H9 (cell line): ENCODE results near the gene WHRN. TPM values are rescaled to one million over a fixed set of nuclear protein-coding genes. Genes with fewer than 3 reads are reported as not detected.

Source experiments
- DNase-seq: peaks from one replicate; pipeline ENCODE4 v3.0.0-alpha.2; 2017
- H2AFZ ChIP-seq: one replicate; pipeline ENCODE4 v1.6.1; 2013; ENCODE audit warnings: mild to moderate bottlenecking, low read length, control low read depth, moderate library complexity
- H2AK5ac ChIP-seq: 2 replicates; pipeline ENCODE4 v1.6.1; 2013; ENCODE audit warnings: low read length, control low read depth, mixed read lengths; ENCODE audit not compliant: insufficient read length
- H2BK120ac ChIP-seq: one replicate; pipeline ENCODE4 v1.6.1; 2013; ENCODE audit warnings: low read depth, mild to moderate bottlenecking, low read length, control low read depth, inconsistent platforms; ENCODE audit not compliant: poor library complexity, severe bottlenecking
- H2BK12ac ChIP-seq: 2 replicates; pipeline ENCODE4 v1.6.1; 2013; ENCODE audit warnings: low read length, control low read depth, mixed read lengths, low read depth; ENCODE audit not compliant: insufficient read length
- H2BK15ac ChIP-seq: 2 replicates; pipeline ENCODE4 v1.6.1; 2013; ENCODE audit warnings: low read depth, low read length, control low read depth
- H2BK20ac ChIP-seq: one replicate; pipeline ENCODE4 v1.6.1; 2013; ENCODE audit warnings: low read depth, mild to moderate bottlenecking, low read length, control low read depth, inconsistent platforms; ENCODE audit not compliant: poor library complexity, severe bottlenecking
- H2BK5ac ChIP-seq: 2 replicates; pipeline ENCODE4 v1.6.1; 2013; ENCODE audit warnings: low read length, control low read depth, mixed read lengths; ENCODE audit not compliant: insufficient read length
- H3K14ac ChIP-seq: 2 replicates; pipeline ENCODE4 v1.6.1; 2013; ENCODE audit warnings: low read length, control low read depth; ENCODE audit not compliant: insufficient read depth
- H3K18ac ChIP-seq: 2 replicates; pipeline ENCODE4 v1.6.1; 2013; ENCODE audit warnings: low read depth, mild to moderate bottlenecking, mixed read lengths, low read length, control low read depth; ENCODE audit not compliant: insufficient read length
- H3K23ac ChIP-seq: 2 replicates; pipeline ENCODE4 v1.6.1; 2013; ENCODE audit warnings: low read length, control low read depth, mixed read lengths, low read depth; ENCODE audit not compliant: insufficient read length
- H3K23me2 ChIP-seq: 2 replicates; pipeline ENCODE4 v1.6.1; 2013; ENCODE audit warnings: low read depth, mild to moderate bottlenecking, mixed read lengths, low read length, control low read depth; ENCODE audit not compliant: insufficient read length, poor library complexity, severe bottlenecking
- H3K27ac ChIP-seq: 2 replicates; pipeline ENCODE4 v1.5.1; 2013; ENCODE audit warnings: low read length, control low read depth, mixed read lengths, low read depth; ENCODE audit not compliant: insufficient read length
- H3K27me3 ChIP-seq: 2 replicates; pipeline ENCODE4 v1.6.1; 2013; ENCODE audit warnings: low read length, control low read depth, inconsistent platforms; ENCODE audit not compliant: insufficient read depth
- H3K4ac ChIP-seq: 2 replicates; pipeline ENCODE4 v1.6.1; 2013; ENCODE audit warnings: low read depth, mild to moderate bottlenecking, control low read depth, inconsistent platforms, low read length, moderate library complexity
- H3K4me1 ChIP-seq: 2 replicates; pipeline ENCODE4 v1.6.1; 2013; ENCODE audit warnings: low read length, control low read depth, inconsistent platforms; ENCODE audit not compliant: insufficient read depth
- H3K4me2 ChIP-seq: 2 replicates; pipeline ENCODE4 v1.6.1; 2013; ENCODE audit warnings: low read length, control low read depth, mixed read lengths; ENCODE audit not compliant: insufficient read length, insufficient read depth
- H3K56ac ChIP-seq: 2 replicates; pipeline ENCODE4 v1.6.1; 2013; ENCODE audit warnings: low read depth, mild to moderate bottlenecking, mixed read lengths, low read length, control low read depth; ENCODE audit not compliant: insufficient read length
- H3K79me1 ChIP-seq: 2 replicates; pipeline ENCODE4 v1.6.1; 2013; ENCODE audit warnings: low read depth, mild to moderate bottlenecking, moderate library complexity, low read length, control low read depth, inconsistent platforms; ENCODE audit not compliant: insufficient read depth, poor library complexity, severe bottlenecking
- H3K79me2 ChIP-seq: 2 replicates; pipeline ENCODE4 v1.6.1; 2013; ENCODE audit warnings: low read length, control low read depth, inconsistent platforms; ENCODE audit not compliant: insufficient read depth
- H3K9ac ChIP-seq: 2 replicates; pipeline ENCODE4 v1.6.1; 2013; ENCODE audit warnings: low read length, control low read depth, mixed read lengths; ENCODE audit not compliant: insufficient read length; ENCODE audit errors: extremely low read depth
- H3K9me3 ChIP-seq: one replicate; pipeline ENCODE4 v1.6.1; 2013; ENCODE audit warnings: low read depth, low read length, inconsistent platforms; ENCODE audit not compliant: control insufficient read depth
- H3T11ph ChIP-seq: one replicate; pipeline ENCODE4 v1.6.1; 2013; ENCODE audit warnings: mild to moderate bottlenecking, low read length, control low read depth, inconsistent platforms
- H4K20me1 ChIP-seq: one replicate; pipeline ENCODE4 v1.6.1; 2013; ENCODE audit not compliant: control insufficient read depth, insufficient read length, insufficient read depth
- H4K5ac ChIP-seq: 2 replicates; pipeline ENCODE4 v1.6.1; 2013; ENCODE audit warnings: low read depth, mild to moderate bottlenecking, mixed read lengths, low read length, control low read depth; ENCODE audit not compliant: insufficient read length
- H4K8ac ChIP-seq: replicated peaks from 2 replicates; pipeline ENCODE4 v1.6.1; 2013; ENCODE audit warnings: low read length, control low read depth, mixed read lengths, low read depth; ENCODE audit not compliant: insufficient read length
- H4K91ac ChIP-seq: 2 replicates; pipeline ENCODE4 v1.6.1; 2013; ENCODE audit warnings: low read depth, mild to moderate bottlenecking, moderate library complexity, mixed read lengths, low read length, control low read depth; ENCODE audit not compliant: insufficient read length
- H3K27ac Mint-ChIP-seq, 3 experiments: 2 replicates in 2 of 3; 3 replicates in 1 of 3; pipeline ENCODE4 v1.8.0; 2020 to 2021; ENCODE audit warnings: mixed read lengths in 3 of 3, mild to moderate bottlenecking in 1 of 3, moderate library complexity in 1 of 3
- H3K27me3 Mint-ChIP-seq: 2 replicates; pipeline ENCODE4 v1.8.0; 2021; ENCODE audit warnings: low read depth, mild to moderate bottlenecking, moderate library complexity, mixed read lengths
- H3K36me3 Mint-ChIP-seq, 3 experiments: 2 replicates in 2 of 3; 3 replicates in 1 of 3; pipeline ENCODE4 v1.8.0; 2020 to 2021; ENCODE audit warnings: low read depth in 3 of 3, mixed read lengths in 3 of 3; ENCODE audit not compliant: insufficient read depth in 1 of 3
- H3K4me1 Mint-ChIP-seq, 2 experiments: 2 replicates each; pipeline ENCODE4 v1.8.0; 2020; ENCODE audit warnings: mixed read lengths in 2 of 2
- H3K4me3 Mint-ChIP-seq, 2 experiments: 2 replicates in 1 of 2; 3 replicates in 1 of 2; pipeline ENCODE4 v1.8.0; 2020 to 2021; ENCODE audit warnings: mild to moderate bottlenecking in 2 of 2, mixed read lengths in 2 of 2, moderate library complexity in 1 of 2
- H3K9me3 Mint-ChIP-seq, 2 experiments: 2 replicates in 1 of 2; 3 replicates in 1 of 2; pipeline ENCODE4 v1.8.0; 2020; ENCODE audit warnings: mild to moderate bottlenecking in 2 of 2, mixed read lengths in 2 of 2, moderate library complexity in 1 of 2
- WGBS: extraction: QIAGEN DNeasy Blood & Tissue Kit; methylation state at CpG from one replicate; pipeline ENCODE4 v1.1.7; 2013; ENCODE audit warnings: missing lambda C conversion rate, low lambda C conversion rate, mixed read lengths; ENCODE audit not compliant: insufficient read length; ENCODE audit errors: extremely low coverage; 5-methylcytosine and 5-hydroxymethylcytosine counted together
- total RNA-seq: library from RNA; stranded (reverse); gene quantifications from 2 replicates; pipeline ENCODE4 v1.2.1, GENCODE V29; 2021
- TF ChIP-seq, protein P1 (sequence below): fragments of 200-600 bp; sonication (generic); conservative IDR thresholded peaks from 3 replicates; pipeline ENCODE4 v1.8.0; 2021; ENCODE audit warnings: antibody characterized with exemption, mild to moderate bottlenecking

WHRN gene
- total RNA-seq, 1 experiment from 2014 or later: 2.2 TPM

DNA sequence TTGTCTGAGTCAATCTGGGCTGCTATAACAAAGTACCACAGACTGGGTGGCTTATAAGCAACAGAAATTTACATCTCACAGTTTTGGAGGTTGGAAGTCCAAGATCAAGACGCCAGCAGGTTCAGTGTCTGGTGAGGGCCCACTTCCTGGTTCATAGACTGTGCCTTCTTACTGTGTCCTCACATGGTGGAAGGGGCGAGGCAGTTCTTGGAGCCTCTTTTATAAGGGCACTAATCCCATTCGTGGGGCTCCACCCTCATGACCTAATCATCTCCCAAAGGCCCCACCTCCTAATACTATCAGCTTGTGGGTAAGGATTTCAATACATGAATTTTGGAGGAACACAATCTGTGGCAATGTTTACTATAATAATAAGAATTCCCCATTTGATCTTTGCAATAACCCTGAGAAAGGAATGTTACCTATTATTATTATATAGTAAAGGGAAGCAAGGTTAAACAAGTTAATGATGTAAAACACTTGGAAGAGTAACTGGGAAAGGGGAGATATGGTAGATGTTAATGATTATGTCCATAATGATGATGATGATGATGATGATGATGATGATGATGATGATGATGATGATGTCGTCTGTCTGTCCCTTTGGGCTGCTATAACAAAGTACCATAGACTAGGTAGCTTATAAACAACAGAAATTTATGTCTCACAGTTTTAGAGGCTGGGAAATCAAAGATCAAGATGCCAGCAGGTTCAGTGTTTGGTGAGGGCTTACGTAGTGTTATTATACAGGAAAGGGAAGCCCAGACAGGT lies 40.8 kb downstream of the WHRN start:
- H3K36me3 Mint-ChIP-seq: peaks cover 0 to 2% (median 0%) of the 10 kb centered on the region in 3 experiments; a peak in 3 of 7 replicates
- H3K23me2 ChIP-seq: no peaks in the 10 kb centered on the region
- no peak overlapping the region for H3K9ac ChIP-seq
- no peak overlapping the region for H2BK12ac ChIP-seq
- H2AK5ac ChIP-seq: no peak overlapping the region
- H3K56ac ChIP-seq: no peak overlapping the region
- H3K4me1 ChIP-seq: peaks cover 5% of the 10 kb centered on the region; the same call in 1 of the 2 replicates
- H3K23ac ChIP-seq: no peak overlapping the region
- no peak overlapping the region for H3K14ac ChIP-seq
- H3K27ac ChIP-seq: no peak overlapping the region
- H2BK5ac ChIP-seq: no peak overlapping the region
- H3K27me3 ChIP-seq: no peaks in the 10 kb centered on the region
- TF ChIP-seq, protein P1, sequence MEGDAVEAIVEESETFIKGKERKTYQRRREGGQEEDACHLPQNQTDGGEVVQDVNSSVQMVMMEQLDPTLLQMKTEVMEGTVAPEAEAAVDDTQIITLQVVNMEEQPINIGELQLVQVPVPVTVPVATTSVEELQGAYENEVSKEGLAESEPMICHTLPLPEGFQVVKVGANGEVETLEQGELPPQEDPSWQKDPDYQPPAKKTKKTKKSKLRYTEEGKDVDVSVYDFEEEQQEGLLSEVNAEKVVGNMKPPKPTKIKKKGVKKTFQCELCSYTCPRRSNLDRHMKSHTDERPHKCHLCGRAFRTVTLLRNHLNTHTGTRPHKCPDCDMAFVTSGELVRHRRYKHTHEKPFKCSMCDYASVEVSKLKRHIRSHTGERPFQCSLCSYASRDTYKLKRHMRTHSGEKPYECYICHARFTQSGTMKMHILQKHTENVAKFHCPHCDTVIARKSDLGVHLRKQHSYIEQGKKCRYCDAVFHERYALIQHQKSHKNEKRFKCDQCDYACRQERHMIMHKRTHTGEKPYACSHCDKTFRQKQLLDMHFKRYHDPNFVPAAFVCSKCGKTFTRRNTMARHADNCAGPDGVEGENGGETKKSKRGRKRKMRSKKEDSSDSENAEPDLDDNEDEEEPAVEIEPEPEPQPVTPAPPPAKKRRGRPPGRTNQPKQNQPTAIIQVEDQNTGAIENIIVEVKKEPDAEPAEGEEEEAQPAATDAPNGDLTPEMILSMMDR: no peak
- no peak overlapping the region for H2BK15ac ChIP-seq
- no peak overlapping the region for H2BK120ac ChIP-seq
- no peak overlapping the region for H3K4ac ChIP-seq
- H3T11ph ChIP-seq: no peak overlapping the region
- no peak overlapping the region for H3K18ac ChIP-seq
- no peak overlapping the region for H2AFZ ChIP-seq
- no peak overlapping the region for H4K8ac ChIP-seq
- H3K4me1 Mint-ChIP-seq: peaks cover 28 to 40% of the 10 kb centered on the region in 2 experiments
- H4K91ac ChIP-seq: no peak overlapping the region
- no peaks in the 10 kb centered on the region for H3K9me3 Mint-ChIP-seq
- H3K9me3 ChIP-seq: no peaks in the 10 kb centered on the region
- WGBS: no CpG with 5 or more reads among the region's 5 CpGs
- H4K20me1 ChIP-seq: no peaks in the 10 kb centered on the region
- no peak overlapping the region for H4K5ac ChIP-seq
- no peaks in the 10 kb centered on the region for H3K79me1 ChIP-seq
- H3K4me3 Mint-ChIP-seq: no peak overlapping the region
- no peaks in the 10 kb centered on the region for H3K79me2 ChIP-seq
- no peak for DNase-seq
- no peak overlapping the region for H3K27ac Mint-ChIP-seq
- H3K4me2 ChIP-seq: no peak overlapping the region
- no peak overlapping the region for H2BK20ac ChIP-seq
- H3K27me3 Mint-ChIP-seq: no peaks in the 10 kb centered on the region
